Panc1 (cell line): ENCODE data around the gene CCDC160. TPM values are rescaled to one million over a fixed set of nuclear protein-coding genes. Genes with fewer than 3 reads are reported as not detected.

Experiments
- ATAC-seq: fragments of 200-7000 bp; cut with Tn5 transposase; 2 replicates; pipeline ENCODE4 v1.9.1; 2020; ENCODE audit warnings: mild to moderate bottlenecking, moderate library complexity
- BruUV-seq: library from RNA; stranded (reverse); fragments of 400-500 nt; replicated peaks from 2 replicates; lab custom pipeline; 2021; lab: Mats Ljungman, UMichigan
- CTCF ChIA-PET: fragments of 300-600 bp; sonication (Branson Sonifier 250); formaldehyde crosslinking; loops from one replicate; lab custom pipeline; 2022; ENCODE audit warnings: antibody characterized with exemption; lab: Charles Lee
- POLR2A ChIA-PET: fragments of 300-600 bp; sonication (Branson Sonifier 250); formaldehyde crosslinking; loops from one replicate; lab custom pipeline; 2022; ENCODE audit warnings: antibody characterized with exemption; lab: Charles Lee
- DNase-seq: peaks from one replicate; pipeline ENCODE4 v3.0.0-alpha.2; 2010; ENCODE audit warnings: low read depth, low spot score
- H3K27ac ChIP-seq: 2 replicates; pipeline ENCODE4 v1.5.1; 2011; ENCODE audit warnings: mild to moderate bottlenecking, low read length, inconsistent platforms
- H3K27me3 ChIP-seq: fragments of 200-500 bp; sonication (Bioruptor generic); 2 replicates; pipeline ENCODE4 v1.6.0; 2014; ENCODE audit warnings: low read length, inconsistent platforms; ENCODE audit not compliant: control insufficient read depth, insufficient read depth
- H3K36me3 ChIP-seq: fragments of 200-500 bp; sonication (Bioruptor generic); 2 replicates; pipeline ENCODE4 v1.5.1; 2014; ENCODE audit warnings: inconsistent platforms, mild to moderate bottlenecking, low read length, moderate library complexity; ENCODE audit not compliant: control insufficient read depth, insufficient read depth
- H3K4me1 ChIP-seq: 2 replicates; pipeline ENCODE4 v1.5.1; 2011; ENCODE audit warnings: inconsistent platforms, mild to moderate bottlenecking, low read length, moderate library complexity; ENCODE audit not compliant: control insufficient read depth, insufficient read depth
- H3K4me3 ChIP-seq, 2 experiments: 2 replicates each; pipeline ENCODE4 v1.5.1; 2011 to 2012; ENCODE audit warnings: low read depth in 2 of 2, low read length in 2 of 2, mild to moderate bottlenecking in 2 of 2, inconsistent platforms in 1 of 2, moderate library complexity in 1 of 2
- H3K9me3 ChIP-seq: fragments of 200-500 bp; sonication (Bioruptor generic); 2 replicates; pipeline ENCODE4 v1.5.1; 2014; ENCODE audit warnings: low read depth, mild to moderate bottlenecking, inconsistent platforms, low read length, moderate library complexity; ENCODE audit not compliant: control insufficient read depth, insufficient read depth
- POLR2AphosphoS5 ChIP-seq: IDR thresholded peaks from 2 replicates; pipeline ENCODE4 v1.6.1; 2012; ENCODE audit warnings: mild to moderate bottlenecking, low read depth, low read length, moderate library complexity
- SIN3A ChIP-seq: IDR thresholded peaks from 2 replicates; pipeline ENCODE4 v1.6.1; 2012; ENCODE audit warnings: low read depth, mild to moderate bottlenecking, low read length, moderate library complexity, borderline replicate concordance; ENCODE audit not compliant: insufficient read depth
- TCF7L2 ChIP-seq: IDR thresholded peaks from 2 replicates; pipeline ENCODE4 v1.6.1; 2011; ENCODE audit warnings: mild to moderate bottlenecking, low read depth, low read length, inconsistent platforms
- in situ Hi-C: cut with HindIII; loops from 2 replicates; pipeline ENCODE4 v1.10.0; 2016; ENCODE audit warnings: low sequenced_read_pairs, low pct_unique_long_range_greater_than_20kb
- intact Hi-C: fragments of 100-400 bp; cut with micrococcal nuclease; formaldehyde crosslinking; loops from one replicate; pipeline ENCODE4 v1.10.0; 2022; ENCODE audit not compliant: unreplicated experiment
- total RNA-seq: library from RNA; stranded (reverse); gene quantifications from one replicate; pipeline ENCODE4 v1.2.1, GENCODE V29; 2021; ENCODE audit not compliant: unreplicated experiment
- TF ChIP-seq, protein P1 (sequence below), 2 experiments: IDR thresholded peaks; 2 replicates each; pipeline ENCODE4 v1.6.1; 2011 to 2012; ENCODE audit warnings: low read depth in 2 of 2, control low read depth in 1 of 2, low read length in 1 of 2, mild to moderate bottlenecking in 1 of 2, moderate library complexity in 1 of 2; ENCODE audit not compliant: insufficient read depth in 1 of 2
- TF ChIP-seq, protein P2 (sequence below): fragments of 450-650 bp; IDR thresholded peaks from 2 replicates; pipeline ENCODE4 v1.5.1; 2017; ENCODE audit warnings: mild to moderate bottlenecking

CCDC160 gene
- total RNA-seq, 1 experiment from 2014 or later, result not detected

- no TSS peak for BruUV-seq
Observed at GRCh38 chrX:134254511-134254910, 17.5 kb downstream of the CCDC160 start.

GRCh38 chrX:134255555-134255954, 18.6 kb downstream of the CCDC160 start:
- in situ Hi-C loops, result no loop called here
- TF ChIP-seq TCF7L2, result no peak
- TF ChIP-seq SIN3A, result no peak
- TF ChIP-seq, protein P1, sequence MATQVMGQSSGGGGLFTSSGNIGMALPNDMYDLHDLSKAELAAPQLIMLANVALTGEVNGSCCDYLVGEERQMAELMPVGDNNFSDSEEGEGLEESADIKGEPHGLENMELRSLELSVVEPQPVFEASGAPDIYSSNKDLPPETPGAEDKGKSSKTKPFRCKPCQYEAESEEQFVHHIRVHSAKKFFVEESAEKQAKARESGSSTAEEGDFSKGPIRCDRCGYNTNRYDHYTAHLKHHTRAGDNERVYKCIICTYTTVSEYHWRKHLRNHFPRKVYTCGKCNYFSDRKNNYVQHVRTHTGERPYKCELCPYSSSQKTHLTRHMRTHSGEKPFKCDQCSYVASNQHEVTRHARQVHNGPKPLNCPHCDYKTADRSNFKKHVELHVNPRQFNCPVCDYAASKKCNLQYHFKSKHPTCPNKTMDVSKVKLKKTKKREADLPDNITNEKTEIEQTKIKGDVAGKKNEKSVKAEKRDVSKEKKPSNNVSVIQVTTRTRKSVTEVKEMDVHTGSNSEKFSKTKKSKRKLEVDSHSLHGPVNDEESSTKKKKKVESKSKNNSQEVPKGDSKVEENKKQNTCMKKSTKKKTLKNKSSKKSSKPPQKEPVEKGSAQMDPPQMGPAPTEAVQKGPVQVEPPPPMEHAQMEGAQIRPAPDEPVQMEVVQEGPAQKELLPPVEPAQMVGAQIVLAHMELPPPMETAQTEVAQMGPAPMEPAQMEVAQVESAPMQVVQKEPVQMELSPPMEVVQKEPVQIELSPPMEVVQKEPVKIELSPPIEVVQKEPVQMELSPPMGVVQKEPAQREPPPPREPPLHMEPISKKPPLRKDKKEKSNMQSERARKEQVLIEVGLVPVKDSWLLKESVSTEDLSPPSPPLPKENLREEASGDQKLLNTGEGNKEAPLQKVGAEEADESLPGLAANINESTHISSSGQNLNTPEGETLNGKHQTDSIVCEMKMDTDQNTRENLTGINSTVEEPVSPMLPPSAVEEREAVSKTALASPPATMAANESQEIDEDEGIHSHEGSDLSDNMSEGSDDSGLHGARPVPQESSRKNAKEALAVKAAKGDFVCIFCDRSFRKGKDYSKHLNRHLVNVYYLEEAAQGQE (IDR thresholded peaks at IDR 0.05; ENCODE audit: insufficient read depth in 1 of 2, low read depth in 2 of 2, low read length in 1 of 2), result no peak
- TF ChIP-seq, protein P2, sequence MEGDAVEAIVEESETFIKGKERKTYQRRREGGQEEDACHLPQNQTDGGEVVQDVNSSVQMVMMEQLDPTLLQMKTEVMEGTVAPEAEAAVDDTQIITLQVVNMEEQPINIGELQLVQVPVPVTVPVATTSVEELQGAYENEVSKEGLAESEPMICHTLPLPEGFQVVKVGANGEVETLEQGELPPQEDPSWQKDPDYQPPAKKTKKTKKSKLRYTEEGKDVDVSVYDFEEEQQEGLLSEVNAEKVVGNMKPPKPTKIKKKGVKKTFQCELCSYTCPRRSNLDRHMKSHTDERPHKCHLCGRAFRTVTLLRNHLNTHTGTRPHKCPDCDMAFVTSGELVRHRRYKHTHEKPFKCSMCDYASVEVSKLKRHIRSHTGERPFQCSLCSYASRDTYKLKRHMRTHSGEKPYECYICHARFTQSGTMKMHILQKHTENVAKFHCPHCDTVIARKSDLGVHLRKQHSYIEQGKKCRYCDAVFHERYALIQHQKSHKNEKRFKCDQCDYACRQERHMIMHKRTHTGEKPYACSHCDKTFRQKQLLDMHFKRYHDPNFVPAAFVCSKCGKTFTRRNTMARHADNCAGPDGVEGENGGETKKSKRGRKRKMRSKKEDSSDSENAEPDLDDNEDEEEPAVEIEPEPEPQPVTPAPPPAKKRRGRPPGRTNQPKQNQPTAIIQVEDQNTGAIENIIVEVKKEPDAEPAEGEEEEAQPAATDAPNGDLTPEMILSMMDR, result no peak
- no peak for TF ChIP-seq POLR2AphosphoS5
- no peak for DNase-seq
- Histone ChIP-seq H3K9me3 (no peaks in the 10 kb centered on the region), H3K27me3 (peaks cover 6% of the 10 kb centered on the region; the same call in 1 of the 2 replicates), H3K4me3 (no peak overlapping the region), H3K4me1 (no peaks in the 10 kb centered on the region), H3K36me3 (no peaks in the 10 kb centered on the region), H3K27ac (no peak overlapping the region)
- intact Hi-C loops, result no loop called here
- ChIA-PET CTCF (no interaction called here), POLR2A (no interaction called here)
- no TSS peak for BruUV-seq
- no peak for ATAC-seq

More at GRCh38 chrX:134254511-134254910, 17.5 kb downstream of the CCDC160 start:
- Histone ChIP-seq H3K4me1 (no peaks in the 10 kb centered on the region), H3K27ac (no peak overlapping the region), H3K36me3 (no peaks in the 10 kb centered on the region), H3K4me3 (no peak overlapping the region), H3K27me3 (peaks cover 8% of the 10 kb centered on the region; the same call in 1 of the 2 replicates), H3K9me3 (no peaks in the 10 kb centered on the region)
- DNase-seq (no peak), ATAC-seq (no peak)
- ChIA-PET CTCF (no interaction called here), POLR2A (no interaction called here)
- TF ChIP-seq POLR2AphosphoS5, result no peak
- in situ Hi-C loops, result no loop called here
- intact Hi-C loops, result no loop called here

- no peak for ATAC-seq
- H3K27ac ChIP-seq, result no peak overlapping the region
- H3K9me3 ChIP-seq, result no peaks in the 10 kb centered on the region
- ChIA-PET POLR2A (no interaction called here), CTCF (no interaction called here)
- H3K4me1 ChIP-seq, result no peaks in the 10 kb centered on the region
- no peak for DNase-seq
- TF ChIP-seq, protein P1 (IDR thresholded peaks at IDR 0.05; ENCODE audit: insufficient read depth in 1 of 2, low read depth in 2 of 2, low read length in 1 of 2), result no peak
- no peak for TF ChIP-seq POLR2AphosphoS5
- TF ChIP-seq, protein P2, result no peak
- no peak for TF ChIP-seq SIN3A
- no peak for TF ChIP-seq TCF7L2
- BruUV-seq, result no TSS peak
- in situ Hi-C loops, result no loop called here
- H3K4me3 ChIP-seq, result no peak overlapping the region
- intact Hi-C loops, result no loop called here
- no peaks in the 10 kb centered on the region for H3K36me3 ChIP-seq
- peaks cover 6% of the 10 kb centered on the region; the same call in 1 of the 2 replicates for H3K27me3 ChIP-seq
Observed at GRCh38 chrX:134256684-134257083, 19.7 kb downstream of the CCDC160 start.
